Neuronal stem cell (in vitro differentiated cells): Measurements from ENCODE around the gene TRERF1.

Experiments used
- DNase-seq: peaks from one replicate; pipeline ENCODE4 v3.0.0-alpha.2; 2013; ENCODE audit warnings: low spot score
- H2AFZ ChIP-seq: one replicate; pipeline ENCODE4 v1.6.1; 2013; ENCODE audit warnings: mild to moderate bottlenecking, low read length, inconsistent platforms
- H2AK5ac ChIP-seq: 2 replicates; pipeline ENCODE4 v1.6.1; 2013; ENCODE audit warnings: low read depth, mild to moderate bottlenecking, inconsistent platforms, low read length, moderate library complexity, mixed read lengths
- H2BK120ac ChIP-seq: 2 replicates; pipeline ENCODE4 v1.6.1; 2013; ENCODE audit warnings: low read depth, mild to moderate bottlenecking, inconsistent platforms, low read length, moderate library complexity, mixed read lengths
- H2BK12ac ChIP-seq: one replicate; pipeline ENCODE4 v1.6.1; 2013; ENCODE audit warnings: low read length, inconsistent platforms
- H2BK15ac ChIP-seq: 2 replicates; pipeline ENCODE4 v1.6.1; 2013; ENCODE audit warnings: mild to moderate bottlenecking, low read length, inconsistent platforms, mixed read lengths
- H2BK5ac ChIP-seq: one replicate; pipeline ENCODE4 v1.6.1; 2013; ENCODE audit warnings: inconsistent platforms, mild to moderate bottlenecking, low read length, moderate library complexity
- H3K14ac ChIP-seq: one replicate; pipeline ENCODE4 v1.6.1; 2013; ENCODE audit warnings: low read length, inconsistent platforms
- H3K18ac ChIP-seq: 2 replicates; pipeline ENCODE4 v1.6.1; 2013; ENCODE audit warnings: low read length, inconsistent platforms
- H3K23ac ChIP-seq: 2 replicates; pipeline ENCODE4 v1.6.1; 2013; ENCODE audit warnings: low read depth, mild to moderate bottlenecking, mixed read lengths, low read length, inconsistent platforms; ENCODE audit not compliant: poor library complexity
- H3K27ac ChIP-seq: replicated peaks from 3 replicates; pipeline ENCODE4 v1.5.1; 2013; ENCODE audit warnings: low read length, inconsistent platforms
- H3K27me3 ChIP-seq, 3 experiments: 2 replicates each; pipeline ENCODE4 v1.6.1; 2013; ENCODE audit warnings: low read length in 3 of 3, mild to moderate bottlenecking in 2 of 3, inconsistent platforms in 1 of 3, low read depth in 1 of 3, mixed read lengths in 1 of 3, moderate library complexity in 1 of 3; ENCODE audit not compliant: control insufficient read depth in 3 of 3, insufficient read depth in 3 of 3
- H3K36me3 ChIP-seq, 2 donors: replicated peaks in 1 of 2; 2 replicates each; pipeline ENCODE4 v1.6.1; 2013; ENCODE audit warnings: low read length in 2 of 2; ENCODE audit not compliant: control insufficient read depth in 2 of 2, insufficient read depth in 2 of 2
- H3K4ac ChIP-seq: 2 replicates; pipeline ENCODE4 v1.6.1; 2013; ENCODE audit warnings: inconsistent platforms, mild to moderate bottlenecking, low read length, moderate library complexity
- H3K4me1 ChIP-seq, 2 donors: 1 replicate in 1 of 2; 2 replicates in 1 of 2; pipeline ENCODE4 v1.6.1; 2013; ENCODE audit warnings: low read length in 2 of 2, low read depth in 1 of 2; ENCODE audit not compliant: control insufficient read depth in 2 of 2, insufficient read depth in 1 of 2
- H3K4me2 ChIP-seq: one replicate; pipeline ENCODE4 v1.6.1; 2013; ENCODE audit warnings: mild to moderate bottlenecking, low read length, inconsistent platforms; ENCODE audit not compliant: insufficient read depth, poor library complexity, severe bottlenecking
- H3K4me3 ChIP-seq, 2 donors: 2 replicates each; pipeline ENCODE4 v1.5.1; 2013; ENCODE audit warnings: low read length in 2 of 2, mild to moderate bottlenecking in 2 of 2, inconsistent platforms in 1 of 2, moderate library complexity in 1 of 2
- H3K79me1 ChIP-seq: one replicate; pipeline ENCODE4 v1.6.1; 2013; ENCODE audit warnings: low read depth, mild to moderate bottlenecking, inconsistent platforms, low read length, moderate library complexity
- H3K9ac ChIP-seq: one replicate; pipeline ENCODE4 v1.6.1; 2013; ENCODE audit warnings: mild to moderate bottlenecking, low read depth, low read length, inconsistent platforms; ENCODE audit not compliant: poor library complexity
- H3K9me3 ChIP-seq, 2 donors: replicated peaks in 1 of 2; 2 replicates each; pipeline versions ENCODE3 to v1.6.1; 2013; ENCODE audit warnings: low read length in 2 of 2, mild to moderate bottlenecking in 2 of 2, inconsistent platforms in 1 of 2, low read depth in 1 of 2, mixed read lengths in 1 of 2, moderate library complexity in 1 of 2; ENCODE audit not compliant: control insufficient read depth in 2 of 2, insufficient read depth in 1 of 2
- H4K8ac ChIP-seq: one replicate; pipeline ENCODE4 v1.6.1; 2013; ENCODE audit warnings: low read depth, mild to moderate bottlenecking, inconsistent platforms, low read length, moderate library complexity
- H4K91ac ChIP-seq: one replicate; pipeline ENCODE4 v1.6.1; 2013; ENCODE audit warnings: low read length, low read depth, mild to moderate bottlenecking, inconsistent platforms; ENCODE audit not compliant: poor library complexity
- WGBS, 2 donors: extraction: QIAGEN DNeasy Blood & Tissue Kit; methylation state at CpG; one replicate each; pipeline ENCODE4 v1.1.7; 2013; ENCODE audit warnings: missing lambda C conversion rate in 2 of 2, mixed read lengths in 1 of 2; ENCODE audit not compliant: insufficient read length in 2 of 2, insufficient replicate concordance in 1 of 2; ENCODE audit errors: extremely low coverage in 2 of 2; 5-methylcytosine and 5-hydroxymethylcytosine counted together

The TRERF1 gene

GRCh38 chr6:42366011-42366705 lies 85.6 kb downstream of the TRERF1 start:
- H3K23ac ChIP-seq = no peak overlapping the region
- H2BK12ac ChIP-seq = no peak overlapping the region
- no peak overlapping the region for H3K9ac ChIP-seq
- H3K36me3 ChIP-seq = peaks cover 0 to under 1% of the 10 kb centered on the region in 2 donors
- no peak overlapping the region for H3K14ac ChIP-seq
- H4K8ac ChIP-seq = no peak overlapping the region
- no peaks in the 10 kb centered on the region for H3K9me3 ChIP-seq
- no peak overlapping the region for H3K27ac ChIP-seq
- no peak for DNase-seq
- no peak overlapping the region for H3K4me3 ChIP-seq
- H3K27me3 ChIP-seq = no peaks in the 10 kb centered on the region
- no peak overlapping the region for H3K18ac ChIP-seq
- no peak overlapping the region for H2BK15ac ChIP-seq
- no CpG with 5 or more reads among the region's 5 CpGs for WGBS, 2 donors
- H2BK120ac ChIP-seq = no peak overlapping the region
- H3K4me1 ChIP-seq = peaks cover 2 to 8% of the 10 kb centered on the region in 2 donors
- no peak overlapping the region for H4K91ac ChIP-seq
- H3K4ac ChIP-seq = no peak overlapping the region
- no peak overlapping the region for H2AFZ ChIP-seq
- peaks cover 8% of the 10 kb centered on the region for H3K79me1 ChIP-seq
- no peak overlapping the region for H2BK5ac ChIP-seq
- no peak overlapping the region for H3K4me2 ChIP-seq
- H2AK5ac ChIP-seq = no peak overlapping the region

DNA sequence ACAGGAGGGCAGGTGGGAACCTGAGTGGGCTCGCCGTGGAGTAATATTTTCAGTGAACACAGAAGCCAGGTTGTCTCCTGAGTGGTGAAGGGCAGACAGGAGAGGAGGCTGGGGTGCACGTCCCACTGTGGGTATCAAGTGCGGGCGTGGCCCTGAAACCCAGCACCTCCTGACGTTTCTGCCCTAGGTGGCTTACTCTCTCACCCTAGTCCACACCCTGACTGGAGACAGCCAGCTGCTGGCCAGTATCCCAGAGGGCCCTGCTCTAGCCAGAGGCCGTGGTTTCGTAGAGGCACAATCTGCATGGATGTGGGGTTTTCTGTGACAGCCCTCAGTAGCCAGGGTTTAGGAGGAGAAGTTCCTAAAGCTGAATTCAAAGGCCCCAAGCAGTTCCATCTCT lies 86.7 kb downstream of the TRERF1 start:
- Histone ChIP-seq H3K14ac (no peak overlapping the region), H3K18ac (no peak overlapping the region), H3K27ac (no peak overlapping the region), H3K79me1 (peaks cover 6% of the 10 kb centered on the region), H3K27me3 (no peaks in the 10 kb centered on the region), H2BK15ac (no peak overlapping the region), H4K91ac (no peak overlapping the region), H2BK12ac (no peak overlapping the region), H2BK120ac (no peak overlapping the region), H2AFZ (no peak overlapping the region), H3K4ac (no peak overlapping the region), H3K4me3 (no peak overlapping the region), H3K9ac (no peak overlapping the region), H3K36me3 (peaks cover 3% of the 10 kb centered on the region in 2 donors), H3K9me3 (peaks cover 0 to 3% of the 10 kb centered on the region in 2 donors), H3K4me2 (no peak overlapping the region), H3K4me1 (peaks cover 2 to 8% of the 10 kb centered on the region in 2 donors), H2BK5ac (no peak overlapping the region), H2AK5ac (no peak overlapping the region), H4K8ac (no peak overlapping the region), H3K23ac (no peak overlapping the region)
- DNase-seq = no peak
- no CpG with 5 or more reads among the region's 8 CpGs for WGBS, 2 donors

DNA sequence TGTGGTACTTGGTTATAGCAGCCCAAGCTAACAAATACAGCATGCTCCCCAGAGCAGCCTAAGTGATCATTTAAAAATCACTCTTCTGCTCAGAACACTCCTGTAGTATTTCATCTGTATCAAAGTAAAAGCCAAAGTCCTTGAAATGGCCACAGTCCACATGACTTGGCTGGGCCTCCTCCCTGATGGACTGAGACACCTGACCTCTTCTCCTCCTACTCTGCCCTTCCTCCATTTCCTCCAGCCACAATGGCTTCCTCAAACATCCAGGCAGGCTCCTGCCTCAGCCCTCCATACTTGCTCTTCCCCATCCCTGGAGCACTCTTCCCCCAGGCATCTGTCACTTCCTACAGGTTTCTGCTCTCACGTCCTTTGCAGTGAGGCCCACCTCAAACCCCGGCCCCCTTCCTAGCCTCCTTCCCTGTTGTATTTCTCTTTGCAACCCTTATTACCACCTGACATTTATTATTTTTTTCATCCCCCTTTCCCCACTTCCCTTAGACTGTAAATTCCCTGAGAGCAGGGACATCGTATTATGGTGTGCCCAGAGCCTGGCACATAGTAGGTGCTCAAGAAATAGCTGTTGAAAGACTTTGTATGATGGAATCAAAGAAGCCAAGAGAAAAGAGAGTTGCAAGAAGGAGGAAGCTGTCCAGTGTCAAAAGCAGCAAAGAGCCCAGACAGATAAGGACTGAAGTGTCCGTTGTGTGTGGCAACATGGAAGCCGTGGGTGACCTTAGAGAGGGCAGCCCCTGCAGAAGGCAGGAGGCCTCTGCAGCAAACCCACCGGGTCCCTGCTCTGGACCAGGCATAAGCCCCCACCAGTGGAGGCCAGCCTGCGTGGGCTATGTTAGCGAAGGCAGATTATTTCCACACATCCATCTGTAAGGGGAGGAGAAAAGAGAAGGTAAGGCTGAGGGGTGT lies 87.5 kb downstream of the TRERF1 start:
- Histone ChIP-seq H3K27me3 (no peaks in the 10 kb centered on the region), H3K27ac (no peak overlapping the region), H3K79me1 (peaks cover 6% of the 10 kb centered on the region), H3K23ac (no peak overlapping the region), H2BK120ac (no peak overlapping the region), H3K4me2 (no peak overlapping the region), H3K36me3 (peaks cover 3% of the 10 kb centered on the region in 2 donors), H3K4me1 (peaks cover 2 to 8% of the 10 kb centered on the region in 2 donors), H3K4me3 (no peak overlapping the region), H3K9ac (no peak overlapping the region), H4K91ac (no peak overlapping the region), H2AK5ac (no peak overlapping the region), H2BK12ac (no peak overlapping the region), H2BK5ac (no peak overlapping the region), H4K8ac (no peak overlapping the region), H2BK15ac (no peak overlapping the region), H2AFZ (no peak overlapping the region), H3K14ac (no peak overlapping the region), H3K9me3 (peaks cover 0 to 3% of the 10 kb centered on the region in 2 donors), H3K4ac (no peak overlapping the region), H3K18ac (no peak overlapping the region)
- no CpG with 5 or more reads among the region's 8 CpGs for WGBS, 2 donors
- DNase-seq = no peak

DNA sequence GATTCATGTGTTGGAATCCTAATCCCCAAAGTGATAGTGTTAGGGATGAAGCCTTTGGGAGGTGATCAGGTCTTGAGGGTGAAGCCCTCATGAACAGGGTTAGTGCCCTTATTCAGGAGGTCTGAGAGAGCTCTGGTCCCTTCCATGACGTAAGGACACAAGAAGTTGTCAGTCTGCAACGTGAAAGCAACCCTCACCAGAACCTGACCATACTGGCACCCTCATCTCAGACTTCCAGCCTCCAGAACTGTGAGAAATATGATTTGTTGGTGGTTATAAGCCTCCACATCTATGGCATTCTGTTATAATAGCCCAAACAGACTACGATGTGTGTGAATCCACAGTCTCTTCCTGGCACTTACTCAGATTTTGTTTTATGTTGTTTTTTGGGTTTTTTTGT lies 90.7 kb downstream of the TRERF1 start:
- Histone ChIP-seq H3K14ac (no peak overlapping the region), H3K27me3 (no peaks in the 10 kb centered on the region), H3K4me3 (no peak overlapping the region), H3K9ac (no peak overlapping the region), H2BK15ac (no peak overlapping the region), H3K18ac (no peak overlapping the region), H2AFZ (no peak overlapping the region), H3K4me1 (peaks cover 0 to 9% of the 10 kb centered on the region in 2 donors), H3K9me3 (peaks cover 0 to 3% of the 10 kb centered on the region in 2 donors), H3K36me3 (peaks cover 3 to 6% of the 10 kb centered on the region in 2 donors), H2BK120ac (no peak overlapping the region), H2BK5ac (no peak overlapping the region), H2AK5ac (no peak overlapping the region), H3K79me1 (peaks cover 6% of the 10 kb centered on the region), H2BK12ac (no peak overlapping the region), H3K27ac (no peak overlapping the region), H3K23ac (no peak overlapping the region), H4K8ac (no peak overlapping the region), H3K4me2 (no peak overlapping the region), H3K4ac (no peak overlapping the region), H4K91ac (no peak overlapping the region)
- DNase-seq = no peak
- WGBS, 2 donors = no CpG with 5 or more reads among the region's 3 CpGs
